ENCODE results near the gene SLC49A4.

SLC49A4 gene

GRCh38 chr3:122907471-122907870, 112.6 kb downstream of the SLC49A4 start:
- H2AK5ac ChIP-seq (ENCODE audit: low read length): no peak overlapping the region
- H3K14ac ChIP-seq (ENCODE audit: low read length): no peak overlapping the region
- H3K9me3 ChIP-seq (ENCODE audit: insufficient read depth, low read depth, low read length): peaks cover 3% of the 10 kb centered on the region
- H2BK5ac ChIP-seq (ENCODE audit: low read depth, low read length, poor library complexity): no peak overlapping the region
- no peak overlapping the region for H4K8ac ChIP-seq (ENCODE audit: low read depth, low read length)
- DNase-seq: no peak
- H3K79me1 ChIP-seq (ENCODE audit: low read length): no peaks in the 10 kb centered on the region
- no peak overlapping the region for H2AFZ ChIP-seq (ENCODE audit: insufficient read depth, low read length, poor library complexity)
- H3K4me2 ChIP-seq (ENCODE audit: low read length): no peak overlapping the region
- H2BK12ac ChIP-seq (ENCODE audit: low read length): no peak overlapping the region
- H3K27me3 ChIP-seq (ENCODE audit: insufficient read depth, low read length): no peaks in the 10 kb centered on the region
- H3K9ac ChIP-seq (ENCODE audit: low read length): no peak overlapping the region
- no peak overlapping the region for H4K12ac ChIP-seq (ENCODE audit: low read depth, low read length)
- no peak overlapping the region for H3K4ac ChIP-seq (ENCODE audit: low read depth, low read length)
- no CpG with 5 or more reads among the region's 4 CpGs for WGBS (ENCODE audit: extremely low coverage, insufficient coverage, insufficient read length)
- H3K4me3 ChIP-seq (ENCODE audit: low read depth, low read length): no peak overlapping the region
- no peak overlapping the region for H3K18ac ChIP-seq (ENCODE audit: low read length)
- no peak overlapping the region for H3K27ac ChIP-seq (ENCODE audit: low read depth, low read length)
- no peaks in the 10 kb centered on the region for H3K36me3 ChIP-seq (ENCODE audit: control insufficient read depth in 1 of 2, insufficient read depth in 2 of 2, low read length in 2 of 2)
- no peak overlapping the region for H3K23ac ChIP-seq (ENCODE audit: low read length)
- H3K4me1 ChIP-seq (ENCODE audit: control insufficient read depth in 1 of 2, insufficient read depth in 2 of 2, low read length in 2 of 2): no peaks in the 10 kb centered on the region
- no peak overlapping the region for H2BK120ac ChIP-seq (ENCODE audit: insufficient read depth, low read length, poor library complexity)
- H3K79me2 ChIP-seq (ENCODE audit: control insufficient read depth, insufficient read depth, low read length, poor library complexity): no peaks in the 10 kb centered on the region
- no peak overlapping the region for H4K91ac ChIP-seq (ENCODE audit: low read depth, low read length)

GRCh38 chr3:122908251-122908650, 113.4 kb downstream of the SLC49A4 start:
- H2BK5ac ChIP-seq (ENCODE audit: low read depth, low read length, poor library complexity): no peak overlapping the region
- H3K79me1 ChIP-seq (ENCODE audit: low read length): no peaks in the 10 kb centered on the region
- no peak overlapping the region for H3K4ac ChIP-seq (ENCODE audit: low read depth, low read length)
- no peaks in the 10 kb centered on the region for H3K27me3 ChIP-seq (ENCODE audit: insufficient read depth, low read length)
- H2BK120ac ChIP-seq (ENCODE audit: insufficient read depth, low read length, poor library complexity): no peak overlapping the region
- DNase-seq: peak; percentile 49 to 69
- no peak overlapping the region for H2BK12ac ChIP-seq (ENCODE audit: low read length)
- H3K36me3 ChIP-seq (ENCODE audit: control insufficient read depth in 1 of 2, insufficient read depth in 2 of 2, low read length in 2 of 2): no peaks in the 10 kb centered on the region
- H3K4me1 ChIP-seq (ENCODE audit: control insufficient read depth in 1 of 2, insufficient read depth in 2 of 2, low read length in 2 of 2): no peaks in the 10 kb centered on the region
- no peak overlapping the region for H3K4me2 ChIP-seq (ENCODE audit: low read length)
- no peak overlapping the region for H3K27ac ChIP-seq (ENCODE audit: low read depth, low read length)
- H3K9ac ChIP-seq (ENCODE audit: low read length): no peak overlapping the region
- no peak overlapping the region for H3K18ac ChIP-seq (ENCODE audit: low read length)
- no peak overlapping the region for H4K8ac ChIP-seq (ENCODE audit: low read depth, low read length)
- H3K23ac ChIP-seq (ENCODE audit: low read length): no peak overlapping the region
- WGBS (ENCODE audit: extremely low coverage, insufficient coverage, insufficient read length): no CpG with 5 or more reads among the region's 3 CpGs
- peaks cover 3% of the 10 kb centered on the region for H3K9me3 ChIP-seq (ENCODE audit: insufficient read depth, low read depth, low read length)
- H4K12ac ChIP-seq (ENCODE audit: low read depth, low read length): no peak overlapping the region
- no peak overlapping the region for H3K14ac ChIP-seq (ENCODE audit: low read length)
- H2AK5ac ChIP-seq (ENCODE audit: low read length): no peak overlapping the region
- no peak overlapping the region for H3K4me3 ChIP-seq (ENCODE audit: low read depth, low read length)
- no peak overlapping the region for H2AFZ ChIP-seq (ENCODE audit: insufficient read depth, low read length, poor library complexity)
- no peak overlapping the region for H4K91ac ChIP-seq (ENCODE audit: low read depth, low read length)
- no peaks in the 10 kb centered on the region for H3K79me2 ChIP-seq (ENCODE audit: control insufficient read depth, insufficient read depth, low read length, poor library complexity)

- H4K91ac ChIP-seq (ENCODE audit: low read depth, low read length): no peak overlapping the region
- H3K79me1 ChIP-seq (ENCODE audit: low read length): no peaks in the 10 kb centered on the region
- H3K27ac ChIP-seq (ENCODE audit: low read depth, low read length): no peak overlapping the region
- DNase-seq: no peak
- WGBS (ENCODE audit: extremely low coverage, insufficient coverage, insufficient read length): no CpG with 5 or more reads among the region's 16 CpGs
- no peak overlapping the region for H2AK5ac ChIP-seq (ENCODE audit: low read length)
- H3K4me1 ChIP-seq (ENCODE audit: control insufficient read depth in 1 of 2, insufficient read depth in 2 of 2, low read length in 2 of 2): no peaks in the 10 kb centered on the region
- peaks cover 3% of the 10 kb centered on the region for H3K9me3 ChIP-seq (ENCODE audit: insufficient read depth, low read depth, low read length)
- no peaks in the 10 kb centered on the region for H3K27me3 ChIP-seq (ENCODE audit: insufficient read depth, low read length)
- no peak overlapping the region for H2BK120ac ChIP-seq (ENCODE audit: insufficient read depth, low read length, poor library complexity)
- no peak overlapping the region for H3K9ac ChIP-seq (ENCODE audit: low read length)
- no peak overlapping the region for H3K4ac ChIP-seq (ENCODE audit: low read depth, low read length)
- no peaks in the 10 kb centered on the region for H3K36me3 ChIP-seq (ENCODE audit: control insufficient read depth in 1 of 2, insufficient read depth in 2 of 2, low read length in 2 of 2)
- H4K8ac ChIP-seq (ENCODE audit: low read depth, low read length): no peak overlapping the region
- H3K4me3 ChIP-seq (ENCODE audit: low read depth, low read length): peak overlapping the region; percentile 31
- H3K14ac ChIP-seq (ENCODE audit: low read length): no peak overlapping the region
- no peak overlapping the region for H3K18ac ChIP-seq (ENCODE audit: low read length)
- no peak overlapping the region for H4K12ac ChIP-seq (ENCODE audit: low read depth, low read length)
- no peak overlapping the region for H3K23ac ChIP-seq (ENCODE audit: low read length)
- H3K4me2 ChIP-seq (ENCODE audit: low read length): no peak overlapping the region
- no peaks in the 10 kb centered on the region for H3K79me2 ChIP-seq (ENCODE audit: control insufficient read depth, insufficient read depth, low read length, poor library complexity)
- no peak overlapping the region for H2BK5ac ChIP-seq (ENCODE audit: low read depth, low read length, poor library complexity)
- H2AFZ ChIP-seq (ENCODE audit: insufficient read depth, low read length, poor library complexity): no peak overlapping the region
- no peak overlapping the region for H2BK12ac ChIP-seq (ENCODE audit: low read length)
Measured at GRCh38 chr3:122911901-122912300, 117.0 kb downstream of the SLC49A4 start.

DNA sequence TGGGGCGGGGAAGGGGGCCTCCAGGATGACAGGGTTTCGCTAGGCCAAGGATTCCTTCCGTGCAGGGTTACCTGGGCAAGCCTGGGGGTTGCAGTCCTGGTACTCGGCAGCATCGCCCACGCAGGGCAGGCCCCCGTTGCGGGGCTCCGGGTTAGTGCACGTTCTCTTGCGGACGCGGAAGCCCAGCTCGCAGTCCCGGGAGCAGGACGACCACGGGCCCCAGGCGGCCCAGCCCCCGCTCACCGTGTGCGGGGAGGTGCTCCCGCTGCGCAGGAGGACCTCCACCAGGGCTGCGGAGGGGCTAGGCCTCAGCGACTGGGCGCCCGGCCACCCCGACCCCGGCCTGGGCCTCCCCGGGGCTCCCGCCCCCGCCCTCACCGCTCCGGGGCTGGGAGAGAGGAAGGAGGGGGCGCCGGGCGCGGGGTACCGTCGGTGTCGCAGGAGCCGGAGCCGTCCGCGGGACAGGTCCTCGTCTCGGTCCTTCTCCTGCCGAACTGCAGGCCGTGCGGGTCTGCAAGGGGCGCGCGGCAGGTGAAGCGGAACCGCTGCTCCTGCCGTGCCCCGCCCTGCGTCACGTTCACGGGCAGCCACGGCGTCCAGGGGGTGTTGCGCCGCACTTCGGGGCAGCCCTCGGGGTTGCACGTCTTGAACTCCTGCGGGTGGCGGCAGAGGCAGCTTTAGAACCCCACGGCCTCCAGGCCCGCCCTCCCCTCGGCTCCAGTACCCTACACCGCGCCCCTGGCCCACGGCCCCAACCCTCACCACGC, 118.1 kb downstream of the SLC49A4 start:
- H3K4me2 ChIP-seq (ENCODE audit: low read length): no peak overlapping the region
- H3K27ac ChIP-seq (ENCODE audit: low read depth, low read length): no peak overlapping the region
- no peaks in the 10 kb centered on the region for H3K36me3 ChIP-seq (ENCODE audit: control insufficient read depth in 1 of 2, insufficient read depth in 2 of 2, low read length in 2 of 2)
- H4K8ac ChIP-seq (ENCODE audit: low read depth, low read length): no peak overlapping the region
- H3K18ac ChIP-seq (ENCODE audit: low read length): no peak overlapping the region
- no peak overlapping the region for H2BK5ac ChIP-seq (ENCODE audit: low read depth, low read length, poor library complexity)
- H3K14ac ChIP-seq (ENCODE audit: low read length): no peak overlapping the region
- H4K12ac ChIP-seq (ENCODE audit: low read depth, low read length): no peak overlapping the region
- H3K79me2 ChIP-seq (ENCODE audit: control insufficient read depth, insufficient read depth, low read length, poor library complexity): no peaks in the 10 kb centered on the region
- no peak overlapping the region for H3K23ac ChIP-seq (ENCODE audit: low read length)
- no CpG with 5 or more reads among the region's 76 CpGs for WGBS (ENCODE audit: extremely low coverage, insufficient coverage, insufficient read length)
- H3K9ac ChIP-seq (ENCODE audit: low read length): no peak overlapping the region
- H2AFZ ChIP-seq (ENCODE audit: insufficient read depth, low read length, poor library complexity): no peak overlapping the region
- peaks cover 3% of the 10 kb centered on the region for H3K9me3 ChIP-seq (ENCODE audit: insufficient read depth, low read depth, low read length)
- no peak overlapping the region for H3K4ac ChIP-seq (ENCODE audit: low read depth, low read length)
- H2BK12ac ChIP-seq (ENCODE audit: low read length): no peak overlapping the region
- no peaks in the 10 kb centered on the region for H3K79me1 ChIP-seq (ENCODE audit: low read length)
- no peak overlapping the region for H2AK5ac ChIP-seq (ENCODE audit: low read length)
- H4K91ac ChIP-seq (ENCODE audit: low read depth, low read length): no peak overlapping the region
- H2BK120ac ChIP-seq (ENCODE audit: insufficient read depth, low read length, poor library complexity): no peak overlapping the region
- DNase-seq: no peak
- no peak overlapping the region for H3K4me3 ChIP-seq (ENCODE audit: low read depth, low read length)
- no peaks in the 10 kb centered on the region for H3K4me1 ChIP-seq (ENCODE audit: control insufficient read depth in 1 of 2, insufficient read depth in 2 of 2, low read length in 2 of 2)
- no peaks in the 10 kb centered on the region for H3K27me3 ChIP-seq (ENCODE audit: insufficient read depth, low read length)

Measured in trophoblast cell (in vitro differentiated cells and primary cell).